SK-N-MC (cell line): ENCODE measurements around the gene MTAP.

Experiments used
- EZH2 ChIP-seq: fragments of 200-600 bp; sonication (generic); IDR thresholded peaks from one replicate; pipeline ENCODE4 v1.6.1; 2017; ENCODE audit warnings: antibody characterized with exemption
- FOXP2 ChIP-seq: optimal IDR thresholded peaks from 2 replicates; pipeline ENCODE3; 2011; ENCODE audit warnings: mild to moderate bottlenecking, moderate library complexity; ENCODE audit not compliant: insufficient read depth; ENCODE audit errors: extremely low read length, control extremely low read depth
- POLR2AphosphoS5 ChIP-seq: IDR thresholded peaks from 2 replicates; pipeline ENCODE4 v1.6.1; 2012; ENCODE audit warnings: mild to moderate bottlenecking, low read depth, low read length, borderline replicate concordance

DNA sequence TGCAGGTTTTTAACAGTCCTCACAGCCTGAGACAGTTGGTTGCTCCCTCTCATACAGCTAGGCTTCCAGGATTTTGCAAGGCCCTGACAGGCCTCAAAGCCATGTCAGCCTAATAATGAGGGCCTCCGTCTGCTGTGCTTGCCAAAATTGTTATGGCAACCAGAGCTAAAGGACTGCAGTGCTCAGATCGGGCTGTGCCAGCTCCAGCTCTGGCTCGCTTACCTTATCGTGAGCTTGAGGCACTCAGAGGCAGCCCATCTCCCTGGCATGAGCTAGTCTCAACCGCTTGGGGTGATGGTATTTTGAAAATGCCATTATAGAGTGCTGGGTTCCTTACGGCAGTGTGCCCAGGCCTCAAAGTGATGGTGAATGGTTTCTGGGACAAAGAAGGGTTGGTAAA, 8.4 kb downstream of the MTAP start:
- TF ChIP-seq POLR2AphosphoS5 (no peak), EZH2 (no peak), FOXP2 (no peak)
